B cell (primary cell): ENCODE data around the gene IL15. TPM values are rescaled to one million over a fixed set of nuclear protein-coding genes. Genes with fewer than 3 reads are reported as not detected.

Source experiments
- ATAC-seq: fragments of 200-7000 bp; cut with Tn5 transposase; one replicate; pipeline ENCODE4 v1.10.0; 2021; ENCODE audit warnings: low read depth, mild to moderate bottlenecking, moderate number of reproducible peaks, moderate library complexity
- CTCF ChIA-PET: fragments of 350-600 bp; sonication (Branson Sonifier 250); formaldehyde crosslinking; loops from one replicate; lab custom pipeline; 2021; ENCODE audit warnings: antibody characterized with exemption, inconsistent platforms; lab: Charles Lee
- POLR2A ChIA-PET: fragments of 350-600 bp; sonication (Branson Sonifier 250); formaldehyde crosslinking; loops from one replicate; lab custom pipeline; 2021; ENCODE audit warnings: antibody characterized with exemption; lab: Charles Lee
- DNase-seq: peaks from one replicate; pipeline ENCODE4 v3.0.0; 2013
- H2AFZ ChIP-seq: 2 replicates; pipeline ENCODE4 v1.6.1; 2012; ENCODE audit warnings: mild to moderate bottlenecking, low read depth, low read length; ENCODE audit not compliant: insufficient read depth, poor library complexity, severe bottlenecking
- H3K27ac ChIP-seq, 2 donors: 1 replicate in 1 of 2; 2 replicates in 1 of 2; pipeline ENCODE4 v1.5.1; 2012 to 2013; ENCODE audit warnings: low read length in 2 of 2, mild to moderate bottlenecking in 2 of 2, moderate library complexity in 1 of 2
- H3K27me3 ChIP-seq, 4 experiments: fragments of 200-600 bp in 1 of 4; sonication (generic) in 1 of 4; replicated peaks in 1 of 4; 1 replicate in 2 of 4; 2 replicates in 2 of 4; pipeline versions ENCODE4 v1.6.1 to v1.7.0; 2013 to 2016; ENCODE audit warnings: low read length in 3 of 4, mild to moderate bottlenecking in 2 of 4, mixed read lengths in 1 of 4, moderate library complexity in 1 of 4; ENCODE audit not compliant: insufficient read depth in 4 of 4, control insufficient read depth in 3 of 4; ENCODE audit errors: control extremely low read depth in 1 of 4
- H3K36me3 ChIP-seq, 2 experiments: replicated peaks in 1 of 2; 1 replicate in 1 of 2; 2 replicates in 1 of 2; pipeline versions ENCODE4 v1.6.1 to v1.7.1; 2013; ENCODE audit warnings: low read length in 1 of 2; ENCODE audit not compliant: insufficient read depth in 2 of 2, control insufficient read depth in 1 of 2; ENCODE audit errors: control extremely low read depth in 1 of 2, extremely low read depth in 1 of 2
- H3K4me1 ChIP-seq, 2 donors: fragments of 200-600 bp in 1 of 2; sonication (generic) in 1 of 2; 1 replicate in 1 of 2; 2 replicates in 1 of 2; pipeline versions ENCODE4 v1.5.1 to v1.6.1; 2013 to 2017; ENCODE audit warnings: low read length in 2 of 2; ENCODE audit not compliant: control insufficient read depth in 2 of 2, insufficient read depth in 2 of 2
- H3K4me2 ChIP-seq: replicated peaks from 2 replicates; pipeline ENCODE3; 2012; ENCODE audit warnings: mild to moderate bottlenecking, low read depth, low read length; ENCODE audit not compliant: poor library complexity, severe bottlenecking
- H3K4me3 ChIP-seq, 5 experiments: fragments of 200-600 bp in 1 of 5; sonication (generic) in 1 of 5; 1 replicate in 3 of 5; 2 replicates in 2 of 5; pipeline versions ENCODE4 v1.5.1 to v1.7.0; 2011 to 2016; ENCODE audit warnings: low read length in 4 of 5, mild to moderate bottlenecking in 4 of 5, low read depth in 2 of 5, control low read depth in 1 of 5, moderate library complexity in 1 of 5; ENCODE audit not compliant: insufficient read depth in 1 of 5; ENCODE audit errors: control extremely low read depth in 1 of 5, extremely low read depth in 1 of 5
- H3K79me2 ChIP-seq: fragments of 200-600 bp; sonication (generic); one replicate; pipeline ENCODE4 v1.6.0; 2016; ENCODE audit warnings: low read length; ENCODE audit not compliant: control insufficient read depth, insufficient read depth
- H3K9ac ChIP-seq: fragments of 200-600 bp; sonication (generic); 2 replicates; pipeline ENCODE4 v1.6.1; 2017; ENCODE audit warnings: mild to moderate bottlenecking, low read length, moderate library complexity
- H3K9me3 ChIP-seq, 3 donors: one replicate each; pipeline versions ENCODE4 v1.6.1 to v1.7.1; 2013; ENCODE audit warnings: low read length in 2 of 3; ENCODE audit not compliant: control insufficient read depth in 2 of 3, insufficient read depth in 1 of 3; ENCODE audit errors: control extremely low read depth in 1 of 3
- H4K20me1 ChIP-seq: 2 replicates; pipeline ENCODE4 v1.6.0; 2012; ENCODE audit warnings: mild to moderate bottlenecking, low read length; ENCODE audit not compliant: insufficient read depth, control insufficient read depth, poor library complexity, severe bottlenecking
- H3K27ac Mint-ChIP-seq: one replicate; pipeline ENCODE4 v1.8.0; 2021; ENCODE audit warnings: mixed read lengths
- H3K27me3 Mint-ChIP-seq: one replicate; pipeline ENCODE4 v1.8.0; 2021; ENCODE audit warnings: mixed read lengths
- H3K4me1 Mint-ChIP-seq: one replicate; pipeline ENCODE4 v1.8.0; 2021; ENCODE audit warnings: mixed read lengths
- H3K4me3 Mint-ChIP-seq: one replicate; pipeline ENCODE4 v1.8.0; 2021; ENCODE audit warnings: mixed read lengths
- H3K9me3 Mint-ChIP-seq: one replicate; pipeline ENCODE4 v1.8.0; 2022; ENCODE audit warnings: mixed read lengths; ENCODE audit not compliant: insufficient read depth
- EZH2 ChIP-seq: IDR thresholded peaks from 2 replicates; pipeline ENCODE4 v1.6.1; 2012; ENCODE audit warnings: borderline replicate concordance, low read depth, mild to moderate bottlenecking, moderate library complexity, low read length; ENCODE audit not compliant: insufficient read depth, poor library complexity, severe bottlenecking
- WGBS: methylation state at CpG from one replicate; pipeline ENCODE4 v1.1.5; 2013; ENCODE audit warnings: missing lambda C conversion rate; ENCODE audit not compliant: insufficient coverage; 5-methylcytosine and 5-hydroxymethylcytosine counted together
- intact Hi-C: fragments of 100-400 bp; cut with micrococcal nuclease; formaldehyde crosslinking; loops from one replicate; pipeline ENCODE4 v1.10.0; 2022
- polyA plus RNA-seq: library from polyadenylated mRNA; depleted of rRNA; stranded (reverse); fragments of >200 nt; gene quantifications from 2 replicates; pipeline ENCODE4 v1.2.3, GENCODE V29; 2012
- total RNA-seq, 2 donors: library from RNA; stranded (reverse); fragments of 120-200 nt in 1 of 2; gene quantifications; 1 replicate in 1 of 2; 2 replicates in 1 of 2; pipeline versions ENCODE4 v1.2.3 to v1.2.4, GENCODE V29; 2013 to 2022
- TF ChIP-seq, protein P1 (sequence below): fragments of 200-600 bp; IDR thresholded peaks from one replicate; pipeline ENCODE4 v1.8.0; 2022; ENCODE audit warnings: antibody characterized with exemption, mild to moderate bottlenecking

IL15 gene
- total and polyA plus RNA-seq, 2 donors (not counting 1 experiment from before 2014, with no cell fraction given): 6.1 to 11.5 TPM

DNA sequence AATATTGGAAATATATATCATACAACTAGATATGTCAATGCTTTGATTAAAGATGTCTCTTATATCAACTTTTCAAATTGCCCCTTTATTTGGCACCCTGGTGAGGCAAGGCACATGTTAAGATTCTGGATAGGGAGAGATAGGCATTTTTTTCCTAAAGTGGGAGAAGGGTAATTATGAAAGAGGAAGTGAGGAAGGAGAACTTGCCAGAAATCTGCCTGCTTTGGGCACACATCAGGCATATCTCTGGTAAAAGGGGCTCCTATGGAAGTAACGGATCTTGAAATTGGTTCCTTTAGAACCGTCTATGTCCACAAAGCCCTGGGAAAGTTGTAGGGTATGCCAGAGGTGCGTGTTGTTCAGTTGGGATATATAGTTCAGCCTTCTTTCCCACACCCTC, 5.7 kb downstream of the IL15 start:
- DNase-seq (no peak), ATAC-seq (no peak)
- TF ChIP-seq, protein P1, sequence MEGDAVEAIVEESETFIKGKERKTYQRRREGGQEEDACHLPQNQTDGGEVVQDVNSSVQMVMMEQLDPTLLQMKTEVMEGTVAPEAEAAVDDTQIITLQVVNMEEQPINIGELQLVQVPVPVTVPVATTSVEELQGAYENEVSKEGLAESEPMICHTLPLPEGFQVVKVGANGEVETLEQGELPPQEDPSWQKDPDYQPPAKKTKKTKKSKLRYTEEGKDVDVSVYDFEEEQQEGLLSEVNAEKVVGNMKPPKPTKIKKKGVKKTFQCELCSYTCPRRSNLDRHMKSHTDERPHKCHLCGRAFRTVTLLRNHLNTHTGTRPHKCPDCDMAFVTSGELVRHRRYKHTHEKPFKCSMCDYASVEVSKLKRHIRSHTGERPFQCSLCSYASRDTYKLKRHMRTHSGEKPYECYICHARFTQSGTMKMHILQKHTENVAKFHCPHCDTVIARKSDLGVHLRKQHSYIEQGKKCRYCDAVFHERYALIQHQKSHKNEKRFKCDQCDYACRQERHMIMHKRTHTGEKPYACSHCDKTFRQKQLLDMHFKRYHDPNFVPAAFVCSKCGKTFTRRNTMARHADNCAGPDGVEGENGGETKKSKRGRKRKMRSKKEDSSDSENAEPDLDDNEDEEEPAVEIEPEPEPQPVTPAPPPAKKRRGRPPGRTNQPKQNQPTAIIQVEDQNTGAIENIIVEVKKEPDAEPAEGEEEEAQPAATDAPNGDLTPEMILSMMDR: no peak
- H3K9ac ChIP-seq: no peak overlapping the region
- H3K79me2 ChIP-seq: no peaks in the 10 kb centered on the region
- 100% methylated on average over 1 of the region's 3 CpGs for WGBS
- peaks cover 11 to 33% of the 10 kb centered on the region in 2 donors for H3K4me1 ChIP-seq
- Mint-ChIP-seq H3K27me3 (peaks cover 8% of the 10 kb centered on the region), H3K9me3 (no peaks in the 10 kb centered on the region), H3K27ac (no peak overlapping the region), H3K4me1 (peaks cover 47% of the 10 kb centered on the region), H3K4me3 (no peak overlapping the region)
- no peaks in the 10 kb centered on the region for H3K9me3 ChIP-seq
- H3K4me2 ChIP-seq: no peak overlapping the region
- H3K27me3 ChIP-seq: no peaks in the 10 kb centered on the region
- intact Hi-C loops: no loop called here
- ChIA-PET POLR2A (no interaction called here), CTCF (no interaction called here)
- no peaks in the 10 kb centered on the region for H4K20me1 ChIP-seq
- H3K4me3 ChIP-seq: no peak overlapping the region
- H3K27ac ChIP-seq: no peak overlapping the region
- H2AFZ ChIP-seq: no peak overlapping the region
- H3K36me3 ChIP-seq: no peaks in the 10 kb centered on the region

DNA sequence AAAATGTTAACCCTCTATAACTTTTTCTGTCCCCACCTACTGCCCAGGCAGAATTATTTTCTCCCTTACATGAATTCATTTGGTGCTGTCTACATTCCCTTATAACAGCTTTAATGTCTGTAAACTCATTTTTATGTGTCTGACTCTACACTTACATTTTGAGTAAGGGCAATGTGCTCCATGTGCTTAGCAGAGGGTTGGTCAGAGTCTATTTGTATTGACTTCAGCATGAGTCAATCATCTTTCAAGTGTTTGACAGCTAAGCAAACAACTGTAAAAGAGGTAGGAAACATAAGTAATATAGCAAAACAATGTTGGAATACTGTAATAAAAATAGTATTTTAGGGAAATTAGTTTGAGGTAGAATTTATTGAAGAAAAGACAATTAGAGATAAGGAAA, 6.3 kb downstream of the IL15 start:
- no peaks in the 10 kb centered on the region for H3K9me3 ChIP-seq
- intact Hi-C loops: no loop called here
- H2AFZ ChIP-seq: no peak overlapping the region
- Mint-ChIP-seq H3K9me3 (no peaks in the 10 kb centered on the region), H3K4me3 (no peak overlapping the region), H3K27me3 (peaks cover 4% of the 10 kb centered on the region), H3K4me1 (peaks cover 47% of the 10 kb centered on the region), H3K27ac (no peak overlapping the region)
- no peak overlapping the region for H3K27ac ChIP-seq
- no peaks in the 10 kb centered on the region for H3K79me2 ChIP-seq
- no peaks in the 10 kb centered on the region for H3K36me3 ChIP-seq
- no peak for TF ChIP-seq EZH2
- TF ChIP-seq, protein P1: no peak
- no peak overlapping the region for H3K4me3 ChIP-seq
- no peaks in the 10 kb centered on the region for H3K27me3 ChIP-seq
- H4K20me1 ChIP-seq: no peaks in the 10 kb centered on the region
- DNase-seq (no peak), ATAC-seq (no peak)
- POLR2A ChIA-PET: no interaction called here
- CTCF ChIA-PET: no interaction called here
- H3K4me1 ChIP-seq: peaks cover 11 to 33% of the 10 kb centered on the region in 2 donors
- H3K9ac ChIP-seq: no peak overlapping the region
- H3K4me2 ChIP-seq: no peak overlapping the region
